HG03103 (cell line): ENCODE data around the gene SUGCT.
"Not testable (repeated sequence)": the region's sequence is repeated elsewhere in the genome, so short reads cannot be mapped to it uniquely, and the experiment has no call there.

Source experiments
- ATAC-seq: cut with Tn5 transposase; IDR thresholded peaks from one replicate; pipeline ENCODE4 v1.9.1; 2021; ENCODE audit warnings: low read depth; ENCODE audit not compliant: unreplicated experiment

The SUGCT gene

DNA sequence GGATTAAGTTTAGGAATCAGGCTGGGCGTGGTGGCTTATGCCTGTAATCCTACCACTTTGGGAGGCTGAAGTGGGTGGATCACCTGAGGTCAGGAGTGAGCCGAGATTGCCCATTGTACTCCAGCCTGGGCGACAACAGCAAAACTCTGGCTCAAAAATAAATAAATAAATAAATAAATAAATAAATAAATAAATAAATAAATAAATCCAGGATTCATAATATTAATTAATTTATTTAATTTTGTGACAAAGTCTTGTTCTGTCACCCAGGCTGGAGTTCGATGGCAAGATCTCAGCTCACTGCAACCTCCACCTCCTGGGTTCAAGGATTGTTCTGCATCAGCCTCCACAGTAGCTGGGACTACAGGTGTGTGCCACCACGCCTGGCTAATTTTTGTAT, 4.2 kb downstream of the SUGCT start:
- ATAC-seq, result no peak

- not testable (repeated sequence) for ATAC-seq
Measured at GRCh38 chr7:40139891-40140290, 5.1 kb downstream of the SUGCT start.

GRCh38 chr7:40141916-40142315, 7.1 kb downstream of the SUGCT start:
- ATAC-seq, result not testable (repeated sequence)

DNA sequence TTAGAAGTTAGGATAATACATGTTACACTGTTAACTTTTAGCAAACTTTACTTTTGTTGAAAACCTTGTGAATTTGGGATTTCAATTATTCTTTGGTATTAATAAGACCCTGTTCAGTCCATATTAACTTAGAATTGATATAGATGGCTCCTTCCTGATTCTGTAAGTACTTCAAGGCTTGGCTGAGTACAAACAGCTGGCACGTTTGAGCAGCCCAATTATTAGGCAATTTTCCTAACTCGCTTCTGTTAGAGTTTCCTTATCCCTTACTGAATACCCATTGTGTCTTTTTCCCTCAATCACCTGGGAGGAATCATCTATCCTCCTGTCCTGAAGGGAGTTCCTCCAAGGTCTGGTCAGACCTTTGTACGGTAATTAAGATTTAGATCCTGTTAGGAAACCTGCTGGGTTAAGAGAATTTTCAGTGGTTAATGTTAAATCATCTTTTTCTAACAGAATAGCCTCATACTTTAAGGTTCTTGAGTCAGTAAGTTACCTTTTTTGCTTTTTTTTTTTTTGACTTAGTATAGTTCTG, 10.9 kb downstream of the SUGCT start:
- ATAC-seq, result not testable (repeated sequence)

GRCh38 chr7:40147371-40148246, 12.8 kb downstream of the SUGCT start:
- no peak for ATAC-seq

DNA sequence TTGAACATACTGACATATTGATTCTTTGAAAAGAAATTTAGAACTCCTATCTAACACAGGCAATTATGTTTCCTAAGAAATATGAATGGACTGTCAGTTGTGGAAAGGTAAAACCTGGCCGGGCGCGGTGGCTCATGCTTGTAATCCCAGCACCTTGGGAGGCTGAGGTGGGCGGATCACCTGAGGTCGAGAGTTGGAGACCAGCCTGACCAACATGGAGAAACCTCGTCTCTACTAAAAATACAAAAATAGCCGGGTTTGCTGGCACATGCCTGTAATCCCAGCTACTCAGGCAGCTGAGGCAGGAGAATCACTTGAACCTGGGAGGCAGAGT, 13.4 kb downstream of the SUGCT start:
- ATAC-seq, result not testable (repeated sequence)

DNA sequence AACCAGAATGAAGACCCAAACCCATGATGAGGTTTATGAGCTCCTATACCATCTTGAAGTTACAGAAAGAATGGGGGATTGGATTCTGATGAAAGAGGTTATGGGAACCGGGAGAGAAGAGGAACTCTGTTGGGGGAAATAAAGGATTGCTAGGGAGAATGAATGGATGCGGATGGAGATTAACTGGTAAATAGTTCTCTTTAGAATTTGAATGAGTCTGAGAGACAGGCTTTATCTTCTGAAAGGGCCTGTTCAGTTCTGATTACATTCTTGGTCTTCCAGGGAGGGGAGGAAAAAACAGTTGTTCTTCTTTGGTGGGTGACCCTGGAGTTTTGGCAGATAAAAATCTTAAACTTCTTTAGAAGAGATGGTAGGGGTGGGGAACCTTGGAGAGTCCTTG, 13.9 kb downstream of the SUGCT start:
- no peak for ATAC-seq

DNA sequence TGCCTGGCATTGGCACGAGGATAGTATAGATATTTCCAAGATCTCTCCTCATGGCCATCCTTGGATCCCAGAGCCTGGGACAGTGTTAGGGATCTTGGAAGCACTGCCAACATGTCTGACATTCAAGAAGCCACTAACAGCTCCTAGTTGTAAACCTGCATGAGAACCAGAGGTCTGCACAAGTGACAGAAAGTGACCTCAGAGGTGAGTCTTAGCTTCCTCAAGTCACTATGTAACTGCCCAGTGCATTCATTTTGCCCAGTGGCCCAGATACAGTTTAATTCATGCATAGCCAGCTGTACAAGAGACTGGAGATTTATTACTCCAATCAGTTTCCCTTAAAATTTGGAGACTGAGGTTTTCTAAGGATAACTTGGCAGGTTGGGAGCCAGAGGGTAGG, 16.7 kb downstream of the SUGCT start:
- ATAC-seq, result no peak

DNA sequence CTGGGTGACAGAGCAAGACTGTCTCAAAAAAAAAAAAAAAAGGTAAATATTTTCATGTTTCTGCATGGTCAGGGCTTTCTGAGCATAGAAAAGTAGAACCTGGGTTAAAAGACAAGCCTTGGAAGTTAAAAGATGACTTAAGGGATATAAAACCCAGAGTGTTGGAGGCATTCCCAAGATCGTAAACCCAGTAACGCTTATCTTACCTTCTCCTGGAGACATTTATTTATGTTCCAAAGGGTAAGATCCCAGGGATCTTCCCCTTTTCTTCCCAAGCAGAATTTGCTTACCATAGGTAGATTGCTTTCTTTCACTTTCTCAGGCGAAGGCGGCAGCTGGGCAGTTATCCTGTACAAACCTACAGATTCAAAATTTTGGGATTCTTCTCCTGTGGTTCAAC, 22.2 kb downstream of the SUGCT start:
- ATAC-seq, result no peak

DNA sequence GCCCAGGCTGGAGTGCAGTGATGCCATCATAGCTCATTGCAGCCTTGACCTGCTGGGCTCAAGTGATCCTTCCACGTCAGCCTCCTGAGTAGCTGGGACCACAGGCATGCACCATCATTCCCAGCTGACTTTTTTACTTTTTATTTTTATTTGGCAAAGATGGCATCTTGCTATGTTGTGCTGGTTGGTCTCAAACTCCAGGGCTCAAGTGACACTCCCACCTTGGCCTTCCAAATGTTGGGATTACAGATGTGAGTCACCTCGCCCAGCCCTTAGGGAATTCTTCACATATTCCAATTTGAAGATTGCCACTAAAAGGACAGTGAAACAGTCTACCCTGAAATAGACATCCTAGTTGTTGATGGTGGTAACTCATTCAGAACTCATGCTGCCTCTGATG, 27.7 kb downstream of the SUGCT start:
- ATAC-seq, result no peak

GRCh38 chr7:40165216-40165615, 30.4 kb downstream of the SUGCT start:
- ATAC-seq, result no peak

- no peak for ATAC-seq
Measured at GRCh38 chr7:40167291-40167690, 32.5 kb downstream of the SUGCT start.

GRCh38 chr7:40168266-40168665, 33.5 kb downstream of the SUGCT start:
- ATAC-seq, result not testable (repeated sequence)

DNA sequence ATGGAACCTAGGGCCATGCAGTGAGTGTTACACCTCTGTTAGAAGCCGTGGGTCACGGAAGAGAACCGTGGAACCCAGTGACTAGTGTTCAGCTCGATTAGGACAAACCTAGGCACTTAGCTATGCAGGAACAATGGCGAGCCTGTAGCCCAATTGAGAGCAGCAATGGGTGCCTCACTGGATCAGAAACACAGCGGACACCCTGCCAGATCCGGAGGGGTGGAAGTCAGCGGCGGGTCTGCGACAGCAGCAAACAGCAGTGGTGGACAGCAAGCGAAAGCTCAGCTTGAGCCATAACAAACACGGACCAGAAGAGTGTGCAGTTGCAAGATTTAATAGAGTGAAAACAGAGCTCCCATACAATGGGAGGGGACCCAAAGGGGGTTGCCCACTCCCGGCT, 38.3 kb downstream of the SUGCT start:
- ATAC-seq, result not testable (repeated sequence)

GRCh38 chr7:40175256-40175655, 40.5 kb downstream of the SUGCT start:
- ATAC-seq, result not testable (repeated sequence)

GRCh38 chr7:40175725-40176510, 41.1 kb downstream of the SUGCT start:
- ATAC-seq, result no peak

DNA sequence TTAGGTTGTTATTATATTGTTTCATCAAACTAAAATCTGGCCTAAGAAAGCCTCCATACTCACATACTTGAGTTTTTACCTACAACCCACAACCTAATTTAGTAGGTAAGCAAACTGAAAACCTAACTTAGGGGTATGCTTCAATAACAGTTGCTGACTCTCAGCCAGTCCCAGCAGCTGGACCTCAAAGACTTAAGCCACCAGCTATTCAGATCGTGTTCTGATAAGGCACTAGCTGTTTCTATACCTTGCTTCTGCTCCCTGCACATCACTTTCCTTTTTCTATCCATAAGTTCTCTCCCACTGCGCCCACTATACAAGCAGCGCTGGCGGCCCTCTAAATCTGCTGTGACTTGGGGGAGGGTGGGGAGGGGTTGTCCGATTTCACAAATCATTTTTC, 42.3 kb downstream of the SUGCT start:
- no peak for ATAC-seq

- ATAC-seq, result no peak
Measured at GRCh38 chr7:40182452-40182851, 47.6 kb downstream of the SUGCT start.

DNA sequence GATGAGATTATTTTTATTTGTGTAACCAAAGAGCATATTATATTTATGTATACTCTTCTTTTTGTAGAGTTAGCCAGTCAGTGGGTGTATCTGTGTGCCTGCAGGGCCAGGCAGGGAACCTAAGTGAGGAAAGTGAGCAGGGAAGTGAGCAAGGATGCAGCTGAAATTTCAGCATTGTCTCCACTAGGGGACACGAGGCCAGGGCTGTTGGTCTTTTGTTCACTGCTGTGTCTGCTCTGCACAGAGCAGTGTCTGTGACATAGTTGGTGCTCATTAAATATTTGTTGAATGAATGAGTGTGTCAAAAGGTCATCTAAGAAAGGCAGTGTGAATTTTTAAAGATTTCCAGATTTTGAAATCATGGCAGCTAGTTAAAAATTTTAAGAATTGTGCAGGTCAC, 51.8 kb downstream of the SUGCT start:
- no peak for ATAC-seq

GRCh38 chr7:40192036-40192435, 57.2 kb downstream of the SUGCT start:
- no peak for ATAC-seq

DNA sequence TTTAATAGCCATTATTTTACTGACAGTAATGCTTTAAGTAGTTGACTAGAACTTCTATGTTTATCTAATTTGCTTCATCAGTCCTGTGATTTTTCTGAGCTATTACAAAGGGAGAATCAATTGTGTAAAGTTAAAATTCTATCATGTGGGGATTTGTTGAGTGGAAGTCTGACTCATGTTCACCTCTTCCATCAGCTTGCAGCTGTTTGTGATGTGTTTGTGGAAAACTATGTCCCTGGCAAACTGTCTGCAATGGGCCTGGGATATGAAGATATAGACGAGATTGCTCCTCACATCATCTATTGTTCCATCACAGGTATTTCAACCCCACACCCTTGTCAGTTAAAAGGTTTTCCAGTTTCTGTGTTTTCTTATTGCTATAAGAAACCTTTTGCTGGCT, 59.9 kb downstream of the SUGCT start:
- no peak for ATAC-seq

DNA sequence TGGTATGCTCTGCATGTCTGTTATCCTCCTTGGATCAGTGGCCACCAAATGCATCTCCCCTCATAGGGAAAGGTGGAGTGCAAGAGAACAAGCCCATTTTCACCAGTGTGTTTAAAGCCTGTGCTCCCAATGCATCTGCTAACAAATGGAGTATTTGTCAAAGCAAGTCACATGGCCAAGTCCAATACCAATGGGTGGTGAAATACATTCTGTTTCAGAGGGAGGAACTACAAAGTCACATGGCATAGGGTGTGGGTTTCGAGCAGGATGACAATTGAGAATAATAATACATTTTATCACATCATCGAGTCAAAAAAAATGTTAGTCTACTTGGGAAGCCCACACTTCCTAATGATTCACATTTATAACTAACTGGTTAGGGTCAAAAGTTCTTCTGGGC, 62.7 kb downstream of the SUGCT start:
- ATAC-seq, result no peak
